HCT116 (cell line): ENCODE results near the gene STX19. TPM values are rescaled to one million over a fixed set of nuclear protein-coding genes. Genes with fewer than 3 reads are reported as not detected.

ENCODE experiments used
- ATAC-seq: fragments of 200-7000 bp; cut with Tn5 transposase; 2 replicates; pipeline ENCODE4 v1.9.1; 2020; ENCODE audit warnings: mild to moderate bottlenecking, moderate library complexity
- BruUV-seq: library from RNA; stranded (reverse); fragments of 400-500 nt; replicated peaks from 2 replicates; lab custom pipeline; 2021; lab: Mats Ljungman, UMichigan
- CTCF ChIA-PET: fragments of 300-600 bp; sonication (Branson Sonifier 250); formaldehyde crosslinking; loops from one replicate; lab custom pipeline; 2021; ENCODE audit warnings: antibody characterized with exemption; lab: Charles Lee
- POLR2A ChIA-PET: fragments of 300-600, 350-600 bp; sonication (Branson Sonifier 250); formaldehyde crosslinking; loops from one replicate; lab custom pipeline; 2021; ENCODE audit warnings: antibody characterized with exemption; lab: Charles Lee
- RAD21 ChIA-PET, 2 experiments: fragments of 300-600 bp; sonication (Branson Sonifier 250); formaldehyde crosslinking; loops; one replicate each; lab custom pipeline; 2023; ENCODE audit warnings: low total read pairs in 2 of 2; ENCODE audit not compliant: uncharacterized antibody in 2 of 2, unreplicated experiment in 2 of 2, low non-redundant PET in 1 of 2; lab: Charles Lee
- DNase-seq: peaks from one replicate; pipeline ENCODE4 v3.0.0-alpha.2; 2010; ENCODE audit warnings: low read depth, low spot score
- H2AFZ ChIP-seq: fragments of 200-600 bp; shearing (Covaris generic), sonication (generic); 2 replicates; pipeline ENCODE4 v1.6.1; 2017; ENCODE audit warnings: low read depth, mixed run types, mixed read lengths, antibody characterized with exemption, low read length; ENCODE audit not compliant: poor library complexity, severe bottlenecking
- H3K27ac ChIP-seq: 2 replicates; pipeline ENCODE4 v1.5.1; 2012; ENCODE audit warnings: low read depth, low read length
- H3K27me3 ChIP-seq: fragments of 200-600 bp; sonication (generic); 2 replicates; pipeline ENCODE4 v1.6.1; 2016; ENCODE audit warnings: mixed run types, low read length, mixed read lengths; ENCODE audit not compliant: insufficient read depth
- H3K36me3 ChIP-seq, 2 experiments: fragments of 200-500 bp in 1 of 2; fragments of 200-600 bp in 1 of 2; sonication (Bioruptor generic) in 1 of 2; sonication (generic) in 1 of 2; 2 replicates each; pipeline versions ENCODE4 v1.5.1 to v1.6.1; 2014 to 2016; ENCODE audit warnings: low read length in 2 of 2, inconsistent platforms in 1 of 2, mixed read lengths in 1 of 2, mixed run types in 1 of 2; ENCODE audit not compliant: insufficient read depth in 2 of 2, control insufficient read depth in 1 of 2
- H3K4me1 ChIP-seq, 2 experiments: fragments of 200-600 bp in 1 of 2; sonication (generic) in 1 of 2; 2 replicates each; pipeline versions ENCODE4 v1.5.1 to v1.6.1; 2012 to 2017; ENCODE audit warnings: low read length in 2 of 2, inconsistent platforms in 1 of 2, mild to moderate bottlenecking in 1 of 2, mixed read lengths in 1 of 2, mixed run types in 1 of 2, moderate library complexity in 1 of 2; ENCODE audit not compliant: insufficient read depth in 2 of 2, control insufficient read depth in 1 of 2
- H3K4me2 ChIP-seq: fragments of 200-600 bp; sonication (generic); 2 replicates; pipeline ENCODE4 v1.6.1; 2017; ENCODE audit warnings: mixed run types, low read length, mixed read lengths
- H3K4me3 ChIP-seq, 2 experiments: fragments of 200-600 bp in 1 of 2; sonication (generic) in 1 of 2; replicated peaks in 1 of 2; 2 replicates each; pipeline ENCODE4 v1.5.1; 2011 to 2016; ENCODE audit warnings: low read length in 2 of 2, control low read depth in 1 of 2, low read depth in 1 of 2, mild to moderate bottlenecking in 1 of 2, mixed read lengths in 1 of 2, mixed run types in 1 of 2
- H3K79me2 ChIP-seq: fragments of 200-600 bp; sonication (generic); 2 replicates; pipeline ENCODE4 v1.6.1; 2017; ENCODE audit warnings: mild to moderate bottlenecking, mixed run types, low read length, moderate library complexity, mixed read lengths; ENCODE audit not compliant: insufficient read depth
- H3K9ac ChIP-seq: fragments of 200-600 bp; sonication (generic); 2 replicates; pipeline ENCODE4 v1.6.1; 2016; ENCODE audit warnings: low read length, mixed read lengths
- H3K9me2 ChIP-seq: fragments of 200-600 bp; sonication (generic), shearing (Covaris generic); 2 replicates; pipeline ENCODE4 v1.6.1; 2017; ENCODE audit warnings: mixed run types, mild to moderate bottlenecking, moderate library complexity; ENCODE audit not compliant: insufficient read depth
- H3K9me3 ChIP-seq, 2 experiments: fragments of 200-500 bp in 1 of 2; fragments of 200-600 bp in 1 of 2; sonication (Bioruptor generic) in 1 of 2; sonication (generic) in 1 of 2; 2 replicates each; pipeline ENCODE4 v1.6.1; 2014 to 2017; ENCODE audit warnings: low read length in 2 of 2, mixed read lengths in 2 of 2, inconsistent platforms in 1 of 2, low read depth in 1 of 2, mild to moderate bottlenecking in 1 of 2, mixed run types in 1 of 2, moderate library complexity in 1 of 2; ENCODE audit not compliant: control insufficient read depth in 1 of 2, insufficient read depth in 1 of 2
- H4K20me1 ChIP-seq: fragments of 200-600 bp; sonication (generic), shearing (Covaris generic); 2 replicates; pipeline ENCODE4 v1.6.1; 2017; ENCODE audit warnings: mixed run types, mild to moderate bottlenecking, moderate library complexity; ENCODE audit not compliant: insufficient read depth
- EZH2 ChIP-seq: fragments of 200-600 bp; sonication (generic); IDR thresholded peaks from 2 replicates; pipeline ENCODE4 v1.6.1; 2017; ENCODE audit warnings: antibody characterized with exemption, mixed run types
- EZH2phosphoT487 ChIP-seq: fragments of 200-600 bp; IDR thresholded peaks from 2 replicates; pipeline ENCODE4 v1.6.1; 2018; ENCODE audit warnings: antibody characterized with exemption, borderline replicate concordance
- JUND ChIP-seq: IDR thresholded peaks from 2 replicates; pipeline ENCODE4 v1.6.1; 2012
- MAX ChIP-seq: IDR thresholded peaks from 2 replicates; pipeline ENCODE4 v1.6.1; 2012
- POLR2A ChIP-seq: IDR thresholded peaks from 2 replicates; pipeline ENCODE4 v1.7.0; 2011; ENCODE audit warnings: borderline replicate concordance; ENCODE audit not compliant: insufficient read depth, insufficient read length; ENCODE audit errors: extremely low read depth
- SIN3A ChIP-seq: IDR thresholded peaks from 2 replicates; pipeline ENCODE4 v1.6.1; 2012; ENCODE audit warnings: low read depth
- SP1 ChIP-seq: IDR thresholded peaks from 2 replicates; pipeline ENCODE4 v1.6.1; 2012; ENCODE audit warnings: low read depth
- ZNF274 ChIP-seq: fragments of 200-500 bp; sonication (Bioruptor generic); IDR thresholded peaks from 2 replicates; pipeline ENCODE4 v1.6.1; 2014; ENCODE audit warnings: mild to moderate bottlenecking, low read depth, low read length, inconsistent platforms
- intact Hi-C: fragments of 100-400 bp; cut with micrococcal nuclease; formaldehyde crosslinking; loops from 2 replicates; pipeline ENCODE4 v1.10.0; 2022
- total RNA-seq: library from RNA; stranded (reverse); gene quantifications from one replicate; pipeline ENCODE4 v1.2.1, GENCODE V29; 2021; ENCODE audit not compliant: unreplicated experiment
- TF ChIP-seq, protein P1 (sequence below): IDR thresholded peaks from 2 replicates; pipeline ENCODE4 v1.6.1; 2011; ENCODE audit warnings: mild to moderate bottlenecking, low read length, moderate library complexity; ENCODE audit not compliant: insufficient replicate concordance; ENCODE audit errors: extremely low read depth
- TF ChIP-seq, protein P2 (sequence below): IDR thresholded peaks from 2 replicates; pipeline ENCODE4 v1.6.1; 2012; ENCODE audit warnings: low read depth

The STX19 gene
- total RNA-seq, 1 experiment from 2014 or later, result not detected

- Histone ChIP-seq H3K9ac (no peak overlapping the region), H3K79me2 (peaks cover 14% of the 10 kb centered on the region; the same call in 1 of the 2 replicates), H3K4me1 (peaks cover 6 to 15% of the 10 kb centered on the region in 2 experiments; a peak in 3 of 4 replicates), H2AFZ (no peak overlapping the region), H3K4me3 (no peak overlapping the region), H4K20me1 (no peaks in the 10 kb centered on the region), H3K9me2 (no peaks in the 10 kb centered on the region), H3K27me3 (no peaks in the 10 kb centered on the region)
- ChIA-PET POLR2A (no interaction called here), CTCF (no interaction called here)
- DNase-seq, result no peak
- no peak for TF ChIP-seq JUND
- TF ChIP-seq MAX, result no peak
- TF ChIP-seq, protein P1, sequence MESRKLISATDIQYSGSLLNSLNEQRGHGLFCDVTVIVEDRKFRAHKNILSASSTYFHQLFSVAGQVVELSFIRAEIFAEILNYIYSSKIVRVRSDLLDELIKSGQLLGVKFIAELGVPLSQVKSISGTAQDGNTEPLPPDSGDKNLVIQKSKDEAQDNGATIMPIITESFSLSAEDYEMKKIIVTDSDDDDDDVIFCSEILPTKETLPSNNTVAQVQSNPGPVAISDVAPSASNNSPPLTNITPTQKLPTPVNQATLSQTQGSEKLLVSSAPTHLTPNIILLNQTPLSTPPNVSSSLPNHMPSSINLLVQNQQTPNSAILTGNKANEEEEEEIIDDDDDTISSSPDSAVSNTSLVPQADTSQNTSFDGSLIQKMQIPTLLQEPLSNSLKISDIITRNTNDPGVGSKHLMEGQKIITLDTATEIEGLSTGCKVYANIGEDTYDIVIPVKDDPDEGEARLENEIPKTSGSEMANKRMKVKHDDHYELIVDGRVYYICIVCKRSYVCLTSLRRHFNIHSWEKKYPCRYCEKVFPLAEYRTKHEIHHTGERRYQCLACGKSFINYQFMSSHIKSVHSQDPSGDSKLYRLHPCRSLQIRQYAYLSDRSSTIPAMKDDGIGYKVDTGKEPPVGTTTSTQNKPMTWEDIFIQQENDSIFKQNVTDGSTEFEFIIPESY, result no peak
- TF ChIP-seq SP1, result no peak
- TF ChIP-seq EZH2phosphoT487, result no peak
- no peak for TF ChIP-seq SIN3A
- no peak for TF ChIP-seq EZH2
- no peak for TF ChIP-seq POLR2A
- TF ChIP-seq, protein P2, sequence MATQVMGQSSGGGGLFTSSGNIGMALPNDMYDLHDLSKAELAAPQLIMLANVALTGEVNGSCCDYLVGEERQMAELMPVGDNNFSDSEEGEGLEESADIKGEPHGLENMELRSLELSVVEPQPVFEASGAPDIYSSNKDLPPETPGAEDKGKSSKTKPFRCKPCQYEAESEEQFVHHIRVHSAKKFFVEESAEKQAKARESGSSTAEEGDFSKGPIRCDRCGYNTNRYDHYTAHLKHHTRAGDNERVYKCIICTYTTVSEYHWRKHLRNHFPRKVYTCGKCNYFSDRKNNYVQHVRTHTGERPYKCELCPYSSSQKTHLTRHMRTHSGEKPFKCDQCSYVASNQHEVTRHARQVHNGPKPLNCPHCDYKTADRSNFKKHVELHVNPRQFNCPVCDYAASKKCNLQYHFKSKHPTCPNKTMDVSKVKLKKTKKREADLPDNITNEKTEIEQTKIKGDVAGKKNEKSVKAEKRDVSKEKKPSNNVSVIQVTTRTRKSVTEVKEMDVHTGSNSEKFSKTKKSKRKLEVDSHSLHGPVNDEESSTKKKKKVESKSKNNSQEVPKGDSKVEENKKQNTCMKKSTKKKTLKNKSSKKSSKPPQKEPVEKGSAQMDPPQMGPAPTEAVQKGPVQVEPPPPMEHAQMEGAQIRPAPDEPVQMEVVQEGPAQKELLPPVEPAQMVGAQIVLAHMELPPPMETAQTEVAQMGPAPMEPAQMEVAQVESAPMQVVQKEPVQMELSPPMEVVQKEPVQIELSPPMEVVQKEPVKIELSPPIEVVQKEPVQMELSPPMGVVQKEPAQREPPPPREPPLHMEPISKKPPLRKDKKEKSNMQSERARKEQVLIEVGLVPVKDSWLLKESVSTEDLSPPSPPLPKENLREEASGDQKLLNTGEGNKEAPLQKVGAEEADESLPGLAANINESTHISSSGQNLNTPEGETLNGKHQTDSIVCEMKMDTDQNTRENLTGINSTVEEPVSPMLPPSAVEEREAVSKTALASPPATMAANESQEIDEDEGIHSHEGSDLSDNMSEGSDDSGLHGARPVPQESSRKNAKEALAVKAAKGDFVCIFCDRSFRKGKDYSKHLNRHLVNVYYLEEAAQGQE, result no peak
- TF ChIP-seq ZNF274, result no peak
- TF ChIP-seq, all 23 proteins: peak for 0
- no peak for ATAC-seq
- Histone ChIP-seq H3K4me2 (no peak overlapping the region), H3K9me3 (no peaks in the 10 kb centered on the region), H3K27ac (no peak overlapping the region), H3K36me3 (no peaks in the 10 kb centered on the region; a peak in 1 of 4 replicates)
- no TSS peak for BruUV-seq
- intact Hi-C loops, result loop anchor here (10.0 kb wide), 1 partner anchor 221 kb away; no protein-coding TSS in a partner anchor
- RAD21 ChIA-PET, result no interaction called here
These were observed 37.6 kb upstream of the STX19 start for GRCh38 chr3:94065819-94066480.
